Smooth muscle cell (in vitro differentiated cells): ENCODE data around the gene ITGBL1. TPM values are rescaled to one million over a fixed set of nuclear protein-coding genes. Genes with fewer than 3 reads are reported as not detected.

ENCODE experiments used
- DNase-seq: peaks from one replicate; lab custom pipeline; 2025; ENCODE audit not compliant: unreplicated experiment; lab: John Stamatoyannopoulos, UW
- H2AFZ ChIP-seq: fragments of 200-600 bp; sonication (generic); 2 replicates; pipeline ENCODE4 v1.6.0; 2016; ENCODE audit warnings: antibody characterized with exemption, low read depth, mild to moderate bottlenecking
- H3F3A ChIP-seq: fragments of 200-600 bp; sonication (generic); 2 replicates; pipeline ENCODE4 v1.6.0; 2017; ENCODE audit warnings: antibody characterized with exemption, low read depth
- H3K27ac ChIP-seq: fragments of 200-600 bp; sonication (generic); 2 replicates; pipeline ENCODE4 v1.5.1; 2016; ENCODE audit warnings: low read depth, mild to moderate bottlenecking
- H3K27me3 ChIP-seq: fragments of 200-600 bp; sonication (generic); 2 replicates; pipeline ENCODE4 v1.6.1; 2016; ENCODE audit warnings: low read depth, mild to moderate bottlenecking
- H3K36me3 ChIP-seq: fragments of 200-600 bp; sonication (generic); 2 replicates; pipeline ENCODE4 v1.5.1; 2016; ENCODE audit warnings: low read depth
- H3K4me1 ChIP-seq: fragments of 200-600 bp; sonication (generic); 2 replicates; pipeline ENCODE4 v1.5.1; 2016; ENCODE audit warnings: low read depth
- H3K4me2 ChIP-seq: fragments of 200-600 bp; sonication (generic); 2 replicates; pipeline ENCODE4 v1.6.0; 2016; ENCODE audit warnings: mild to moderate bottlenecking
- H3K4me3 ChIP-seq: fragments of 200-600 bp; sonication (generic); 2 replicates; pipeline ENCODE4 v1.5.1; 2016; ENCODE audit warnings: mild to moderate bottlenecking
- H3K79me2 ChIP-seq: fragments of 200-600 bp; sonication (generic); 2 replicates; pipeline ENCODE4 v1.6.0; 2016; ENCODE audit warnings: low read depth, mild to moderate bottlenecking
- H3K9ac ChIP-seq: fragments of 200-600 bp; sonication (generic); 2 replicates; pipeline ENCODE4 v1.6.0; 2016; ENCODE audit warnings: low read depth
- H3K9me3 ChIP-seq: fragments of 200-600 bp; sonication (generic); replicated peaks from 2 replicates; pipeline ENCODE4 v1.5.1; 2016; ENCODE audit warnings: low read depth
- H4K20me1 ChIP-seq: fragments of 200-600 bp; sonication (generic); 2 replicates; pipeline ENCODE4 v1.6.0; 2016; ENCODE audit warnings: low read depth
- CTCF ChIP-seq: fragments of 200-600 bp; sonication (generic); IDR thresholded peaks from 2 replicates; pipeline ENCODE4 v1.5.1; 2017; ENCODE audit warnings: borderline replicate concordance, mild to moderate bottlenecking, antibody characterized with exemption; ENCODE audit not compliant: insufficient read depth, poor library complexity, severe bottlenecking
- WGBS: methylation state at CpG from one replicate; pipeline ENCODE4 v1.1.7; 2016; ENCODE audit warnings: low lambda C conversion rate; 5-methylcytosine and 5-hydroxymethylcytosine counted together
- polyA plus RNA-seq: library from polyadenylated mRNA; unstranded; fragments of >200 nt; fragmentation: Nextera tagmentation; extraction: Ambion mirVana; gene quantifications from 2 replicates; pipeline ENCODE4 v1.2.1, GENCODE V29; 2016
- total RNA-seq: library from RNA; depleted of rRNA; stranded (reverse); fragments of >200 nt; gene quantifications from 2 replicates; pipeline ENCODE4 v1.2.3, GENCODE V29; 2014

The ITGBL1 gene
- total and polyA plus RNA-seq, 2 experiments from 2014 or later, result 0.29 TPM; not detected in 1

GRCh38 chr13:101726681-101727080 is 274.2 kb downstream of the ITGBL1 start:
- no peak for DNase-seq
- Histone ChIP-seq H3K27me3 (no peaks in the 10 kb centered on the region), H3K4me2 (no peak overlapping the region), H4K20me1 (no peaks in the 10 kb centered on the region), H3K9me3 (no peaks in the 10 kb centered on the region), H3K36me3 (no peaks in the 10 kb centered on the region), H3K79me2 (no peaks in the 10 kb centered on the region), H3K4me3 (no peak overlapping the region), H3K27ac (no peak overlapping the region), H3F3A (no peaks in the 10 kb centered on the region), H3K9ac (no peak overlapping the region), H3K4me1 (no peaks in the 10 kb centered on the region), H2AFZ (no peak overlapping the region)
- no peak for TF ChIP-seq CTCF
- WGBS, result 93% methylated on average over 2 of the region's 2 CpGs

GRCh38 chr13:101727118-101727517 is 274.6 kb downstream of the ITGBL1 start:
- Histone ChIP-seq H3K27me3 (no peaks in the 10 kb centered on the region), H2AFZ (no peak overlapping the region), H4K20me1 (no peaks in the 10 kb centered on the region), H3K36me3 (no peaks in the 10 kb centered on the region), H3K4me2 (no peak overlapping the region), H3F3A (no peaks in the 10 kb centered on the region), H3K4me1 (no peaks in the 10 kb centered on the region), H3K9me3 (no peaks in the 10 kb centered on the region), H3K79me2 (no peaks in the 10 kb centered on the region), H3K4me3 (no peak overlapping the region), H3K27ac (no peak overlapping the region), H3K9ac (no peak overlapping the region)
- no peak for TF ChIP-seq CTCF
- 77% methylated on average over 1 of the region's 1 CpG for WGBS
- DNase-seq, result no peak

GRCh38 chr13:101728021-101728420 is 275.5 kb downstream of the ITGBL1 start:
- H3K4me3 ChIP-seq, result no peak overlapping the region
- H3K27ac ChIP-seq, result no peak overlapping the region
- no peaks in the 10 kb centered on the region for H3K9me3 ChIP-seq
- no peaks in the 10 kb centered on the region for H3K27me3 ChIP-seq
- no peaks in the 10 kb centered on the region for H3K36me3 ChIP-seq
- TF ChIP-seq CTCF, result no peak
- no peak overlapping the region for H3K9ac ChIP-seq
- no peak overlapping the region for H2AFZ ChIP-seq
- no peaks in the 10 kb centered on the region for H4K20me1 ChIP-seq
- DNase-seq, result no peak
- no peak overlapping the region for H3K4me2 ChIP-seq
- no peaks in the 10 kb centered on the region for H3K4me1 ChIP-seq
- no peaks in the 10 kb centered on the region for H3K79me2 ChIP-seq
- H3F3A ChIP-seq, result no peaks in the 10 kb centered on the region

GRCh38 chr13:101728615-101729014 is 276.1 kb downstream of the ITGBL1 start:
- no peak for DNase-seq
- Histone ChIP-seq H3F3A (no peaks in the 10 kb centered on the region), H3K36me3 (no peaks in the 10 kb centered on the region), H3K27me3 (no peaks in the 10 kb centered on the region), H3K4me2 (no peak overlapping the region), H2AFZ (no peak overlapping the region), H3K4me1 (no peaks in the 10 kb centered on the region), H3K9ac (no peak overlapping the region), H4K20me1 (no peaks in the 10 kb centered on the region), H3K79me2 (no peaks in the 10 kb centered on the region), H3K27ac (no peak overlapping the region), H3K4me3 (no peak overlapping the region), H3K9me3 (no peaks in the 10 kb centered on the region)
- WGBS, result 83% methylated on average over 3 of the region's 3 CpGs
- no peak for TF ChIP-seq CTCF
